GM19351 (cell line): Measurements from ENCODE around the gene CARNS1.
A peak's percentile ranks its signal among the peaks of the same experiment; 100 is the strongest.

Experiments
- ATAC-seq: cut with Tn5 transposase; IDR thresholded peaks from one replicate; pipeline ENCODE4 v1.9.1; 2021; ENCODE audit warnings: mild to moderate bottlenecking, moderate library complexity; ENCODE audit not compliant: unreplicated experiment

The CARNS1 gene

DNA sequence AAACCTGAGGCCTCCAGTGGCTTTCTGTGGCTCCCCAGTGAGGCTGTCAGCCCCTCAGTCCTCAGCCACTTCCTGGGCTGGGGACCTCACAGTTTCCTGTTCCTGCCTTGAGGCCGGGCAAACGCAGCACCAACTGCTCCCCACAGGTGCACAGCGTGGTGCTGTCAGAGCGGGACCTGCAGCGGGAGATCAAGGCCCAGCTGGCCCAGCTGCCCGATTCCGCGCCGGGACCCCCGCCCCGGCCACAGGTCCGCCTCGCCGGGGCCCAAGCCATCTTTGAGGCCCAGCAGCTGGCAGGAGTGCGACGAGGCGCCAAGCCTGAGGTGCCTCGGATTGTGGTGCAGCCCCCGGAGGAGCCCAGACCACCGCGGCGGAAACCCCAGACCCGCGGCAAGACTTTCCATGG, 6.2 kb upstream of the CARNS1 start:
- ATAC-seq, result peak; percentile 52

DNA sequence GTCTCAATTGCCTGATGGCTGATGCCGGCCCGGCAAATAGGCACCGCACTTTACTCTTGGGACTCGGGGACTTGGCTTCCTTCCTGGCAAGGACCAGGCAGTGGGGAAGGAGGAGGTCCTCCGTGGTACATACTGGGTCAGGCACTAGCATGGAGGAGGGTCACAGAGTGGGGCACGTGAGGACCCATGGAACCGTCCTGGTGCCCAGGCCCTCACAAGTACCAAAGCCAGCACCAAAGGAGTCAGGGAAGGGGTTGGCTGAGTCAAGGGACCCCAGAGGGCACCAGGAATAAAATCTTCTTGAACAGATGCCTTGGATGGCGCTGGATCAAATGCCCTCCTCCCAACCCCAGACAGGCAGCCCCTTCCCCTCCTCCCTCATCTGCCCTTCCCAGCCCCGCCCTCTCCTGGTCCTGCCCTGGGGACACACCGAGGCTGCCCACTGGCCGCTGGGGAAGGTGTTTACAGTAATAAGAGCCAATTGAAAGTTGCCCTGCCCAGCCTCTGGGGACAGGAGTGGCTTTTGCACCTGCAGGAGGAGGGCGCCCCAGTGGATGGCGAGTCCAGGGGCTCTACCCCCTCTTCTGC, 5.6 kb upstream of the CARNS1 start:
- ATAC-seq, result no peak

DNA sequence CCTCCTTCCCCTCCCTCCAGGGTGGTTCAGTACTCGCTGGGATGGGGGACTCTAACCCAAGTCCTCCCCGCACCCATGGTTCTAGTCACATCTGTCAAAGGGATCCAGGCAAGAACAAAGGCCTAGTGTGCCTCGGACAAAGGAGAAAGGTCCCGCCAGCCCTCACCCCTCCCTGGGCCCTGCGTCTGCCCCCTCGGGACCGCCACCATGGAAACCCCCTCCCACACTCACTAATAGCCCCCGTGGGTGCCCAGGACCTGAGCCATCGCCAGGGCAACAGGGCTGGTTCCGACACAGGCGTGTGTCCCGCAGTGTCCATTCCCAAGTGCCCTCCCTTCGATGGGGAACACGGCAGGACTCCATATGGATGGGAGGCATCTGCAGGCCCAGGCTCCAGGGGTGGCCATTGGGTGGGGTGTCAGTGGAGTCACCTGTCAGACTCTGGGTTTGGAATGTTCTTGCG, 5.1 kb upstream of the CARNS1 start:
- no peak for ATAC-seq

DNA sequence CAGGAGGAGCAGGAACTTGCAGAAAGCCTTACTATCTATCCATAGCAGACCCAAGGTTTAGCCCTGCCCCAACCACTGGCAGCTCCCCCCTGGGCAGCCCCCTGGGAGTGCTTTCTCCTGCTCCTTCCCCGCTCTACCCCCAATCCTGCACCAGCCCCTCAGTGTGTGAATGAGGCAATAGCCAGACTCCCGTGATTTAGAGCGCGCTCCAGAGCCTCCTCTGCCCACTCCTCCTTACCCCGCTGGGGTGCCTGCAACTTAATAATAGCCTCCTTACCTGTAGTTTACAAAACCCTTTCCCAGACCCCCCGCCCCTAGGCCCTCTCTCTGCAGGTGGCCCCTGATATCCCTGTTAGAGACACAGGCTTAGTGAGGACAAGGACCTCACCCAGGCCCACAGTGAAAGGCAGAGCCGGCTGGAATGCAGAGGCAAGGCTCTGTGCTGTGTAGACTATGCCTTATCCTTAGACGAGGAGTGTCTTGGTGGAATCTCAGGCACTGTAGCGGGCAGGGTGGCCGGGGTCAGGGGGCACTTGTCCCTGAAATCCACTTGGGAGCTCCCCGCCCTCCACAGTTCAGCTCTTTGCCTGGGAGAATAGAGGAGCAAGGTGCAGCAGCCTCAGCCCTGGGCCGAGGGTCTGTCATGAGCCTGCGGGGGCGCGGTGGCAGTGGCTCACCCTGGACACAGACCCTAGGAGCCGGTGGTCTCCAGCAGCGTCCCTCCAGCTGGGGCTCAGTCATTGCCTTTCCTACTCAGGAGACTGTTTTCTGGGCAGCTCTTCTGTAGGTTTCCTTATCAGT, 4.3 kb upstream of the CARNS1 start:
- no peak for ATAC-seq

DNA sequence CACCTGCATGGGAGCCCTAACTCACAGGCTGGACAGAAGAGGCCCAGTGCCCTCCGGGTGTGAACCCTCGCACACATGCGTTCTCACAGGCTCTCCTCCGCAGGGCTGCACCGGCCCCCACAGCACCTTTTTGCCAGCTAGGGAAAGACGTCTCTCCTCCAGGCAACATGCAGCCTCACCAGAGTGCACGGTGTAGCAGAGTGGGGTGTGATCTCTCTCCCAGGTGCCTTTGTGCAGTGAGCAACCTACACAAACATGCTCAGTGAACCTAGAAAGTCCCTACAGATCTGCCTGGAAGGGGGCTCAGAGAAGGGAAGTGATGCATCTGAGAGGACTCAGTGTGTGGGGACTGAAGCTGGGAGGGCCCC, 3.7 kb upstream of the CARNS1 start:
- ATAC-seq, result no peak

DNA sequence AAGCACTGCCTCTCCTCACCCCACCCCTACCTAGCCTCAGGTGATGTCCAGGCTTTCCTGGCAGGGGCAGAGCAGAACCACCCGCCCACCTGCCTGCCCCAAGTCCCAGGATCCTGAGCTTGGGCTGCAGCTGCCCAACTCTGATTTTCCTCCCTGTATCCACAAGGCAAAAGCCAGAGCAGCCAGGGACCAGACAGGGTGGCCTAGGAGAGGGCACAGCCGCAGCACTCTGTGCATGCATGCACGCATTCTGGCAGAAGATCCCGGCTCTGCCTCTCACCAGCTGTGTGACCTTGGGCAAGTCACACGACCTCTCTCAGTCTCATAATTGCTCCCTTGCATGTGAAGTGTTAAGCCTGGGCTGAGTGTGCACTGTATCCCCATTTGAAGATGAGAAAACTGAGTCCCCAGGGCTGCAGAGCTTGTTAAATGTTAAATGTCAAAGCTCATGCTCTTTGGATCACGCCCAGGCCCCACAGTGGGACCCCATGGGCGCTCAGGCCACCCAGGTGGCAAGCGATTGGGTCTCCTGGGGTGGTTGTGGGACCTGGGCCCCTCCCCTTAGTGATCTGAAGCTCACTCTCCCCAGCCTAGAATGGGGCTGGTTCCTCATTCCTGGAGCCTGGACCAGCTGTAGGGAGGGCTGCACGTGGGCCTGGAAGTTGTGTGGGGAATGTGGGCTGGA, 2.8 kb upstream of the CARNS1 start:
- no peak for ATAC-seq

DNA sequence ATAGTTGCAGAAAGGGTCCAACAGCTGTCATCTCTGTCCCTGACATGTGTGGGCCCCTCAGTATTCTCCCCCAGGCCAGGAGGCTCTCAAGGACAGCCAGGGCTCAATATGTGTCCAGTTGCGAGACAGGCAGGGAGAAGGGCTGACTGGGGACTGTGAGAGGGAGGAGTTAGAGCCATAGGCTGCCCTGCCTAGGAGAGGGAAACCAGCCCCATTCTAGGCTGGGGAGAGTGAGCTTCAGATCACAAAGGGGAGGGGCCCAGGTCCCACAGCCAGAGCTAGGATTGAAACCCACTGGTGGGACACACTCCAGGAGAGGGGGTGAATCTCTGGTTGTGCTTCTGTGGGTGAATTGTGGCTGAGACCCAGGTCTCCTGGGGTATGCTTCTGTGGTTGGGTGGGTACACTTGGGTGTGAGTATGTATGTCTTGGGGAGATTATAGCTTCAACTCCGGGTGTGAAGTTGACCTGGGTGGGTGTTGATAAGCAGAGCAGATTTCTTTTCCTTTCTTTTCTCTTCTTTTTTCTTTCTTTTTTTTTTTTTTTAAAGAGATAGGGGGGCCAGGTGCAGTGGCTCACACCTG, 2.1 kb upstream of the CARNS1 start:
- no peak for ATAC-seq

DNA sequence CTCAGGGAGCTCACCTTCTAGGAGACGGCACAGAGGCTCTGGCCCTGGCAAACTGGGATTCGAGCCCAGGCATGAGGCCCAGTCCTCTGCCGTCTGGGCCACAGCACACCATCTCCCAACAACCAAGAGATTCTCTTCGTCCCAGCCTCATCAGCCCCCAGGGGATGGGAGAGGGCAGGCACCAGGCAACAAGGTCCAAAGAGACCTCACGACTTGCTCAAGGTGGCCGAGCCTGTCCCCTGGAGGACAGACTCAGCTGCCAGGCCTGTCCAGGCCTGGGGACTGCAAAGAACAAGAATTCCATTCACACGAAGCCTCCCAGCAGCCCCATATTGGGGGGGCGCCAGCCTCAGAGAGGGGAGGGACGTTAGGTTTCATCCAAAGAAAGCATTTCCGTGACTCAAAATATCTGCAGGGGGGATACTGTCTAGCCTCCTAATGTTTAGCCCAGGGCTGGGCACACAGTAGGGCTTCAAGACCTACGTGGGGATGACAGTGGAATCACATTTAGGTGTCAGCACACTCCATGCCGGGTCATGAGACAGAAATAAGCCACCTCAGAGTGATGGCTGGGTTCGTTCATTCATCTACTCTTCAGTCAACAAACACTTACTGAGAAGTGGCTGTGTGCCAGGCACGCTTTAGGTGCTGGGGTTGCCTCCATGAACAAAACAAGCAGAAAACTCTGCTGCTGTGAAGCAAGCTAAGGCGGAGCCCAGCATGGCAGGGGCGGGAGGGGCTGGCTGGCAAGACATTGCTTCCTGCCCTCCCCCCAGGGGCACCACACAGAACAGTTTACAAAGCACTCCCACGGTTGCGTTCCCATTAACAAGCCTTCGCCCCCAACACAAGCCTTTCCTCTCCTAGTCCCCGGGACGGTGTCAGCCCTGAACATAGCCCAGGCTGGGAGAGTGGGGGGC, 1.2 kb downstream of the CARNS1 start:
- no peak for ATAC-seq

DNA sequence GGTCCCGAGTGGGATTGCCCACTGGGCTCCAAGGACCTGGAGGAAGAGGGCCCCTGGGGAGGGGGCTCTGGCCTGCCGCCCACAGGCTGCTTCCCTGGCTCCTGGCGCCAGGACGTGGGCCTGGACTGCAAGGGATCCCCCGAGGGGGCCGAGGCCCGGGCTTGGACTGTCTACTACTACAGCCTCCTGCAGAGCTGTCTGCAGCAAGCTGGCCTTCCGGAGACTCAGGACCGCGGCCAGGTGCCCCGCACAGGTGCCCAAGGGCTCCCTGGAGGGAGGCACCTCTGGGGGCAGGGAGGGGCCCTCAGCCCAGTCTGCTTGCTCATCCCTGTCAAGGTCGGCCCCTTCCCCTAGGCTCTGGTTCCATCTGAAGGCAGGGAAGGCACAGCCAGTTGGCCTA, 1.9 kb downstream of the CARNS1 start:
- ATAC-seq, result no peak

DNA sequence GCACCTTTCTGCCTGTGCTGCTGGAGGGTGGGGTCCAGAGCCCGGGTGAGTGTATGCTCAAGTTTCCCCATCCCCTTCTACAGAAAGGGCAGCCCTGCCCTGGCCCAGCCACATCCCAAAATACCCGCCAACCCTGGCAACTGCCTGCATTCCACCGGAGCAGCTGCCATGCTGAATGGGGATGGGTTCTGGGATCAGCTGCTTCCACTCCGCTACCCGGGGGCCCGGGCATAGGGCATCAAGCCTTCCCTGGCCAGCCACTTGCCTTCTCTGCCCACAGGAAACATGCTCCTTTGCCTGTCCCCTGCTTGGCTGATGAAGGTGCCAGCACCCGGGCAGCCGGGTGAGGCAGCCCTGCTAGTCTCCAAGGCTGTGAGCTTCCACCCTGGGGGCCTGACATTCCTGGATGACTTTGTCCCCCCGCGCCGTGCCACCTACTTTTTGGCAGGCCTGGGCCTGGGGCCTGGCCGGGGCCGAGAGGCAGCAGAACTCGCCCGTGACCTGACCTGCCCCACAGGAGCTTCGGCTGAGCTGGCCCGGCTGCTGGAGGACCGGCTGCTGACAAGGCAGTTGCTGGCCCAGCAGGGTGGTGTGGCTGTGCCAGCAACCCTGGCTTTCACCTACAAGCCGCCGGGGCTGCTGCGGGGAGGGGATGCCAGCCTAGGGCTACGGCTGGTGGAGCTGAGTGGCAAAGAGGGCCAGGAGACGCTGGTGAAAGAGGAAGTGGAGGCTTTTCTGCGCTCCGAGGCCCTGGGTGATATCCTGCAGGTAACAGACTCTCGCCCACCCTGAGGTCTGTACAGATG, 3.2 kb downstream of the CARNS1 start:
- no peak for ATAC-seq

DNA sequence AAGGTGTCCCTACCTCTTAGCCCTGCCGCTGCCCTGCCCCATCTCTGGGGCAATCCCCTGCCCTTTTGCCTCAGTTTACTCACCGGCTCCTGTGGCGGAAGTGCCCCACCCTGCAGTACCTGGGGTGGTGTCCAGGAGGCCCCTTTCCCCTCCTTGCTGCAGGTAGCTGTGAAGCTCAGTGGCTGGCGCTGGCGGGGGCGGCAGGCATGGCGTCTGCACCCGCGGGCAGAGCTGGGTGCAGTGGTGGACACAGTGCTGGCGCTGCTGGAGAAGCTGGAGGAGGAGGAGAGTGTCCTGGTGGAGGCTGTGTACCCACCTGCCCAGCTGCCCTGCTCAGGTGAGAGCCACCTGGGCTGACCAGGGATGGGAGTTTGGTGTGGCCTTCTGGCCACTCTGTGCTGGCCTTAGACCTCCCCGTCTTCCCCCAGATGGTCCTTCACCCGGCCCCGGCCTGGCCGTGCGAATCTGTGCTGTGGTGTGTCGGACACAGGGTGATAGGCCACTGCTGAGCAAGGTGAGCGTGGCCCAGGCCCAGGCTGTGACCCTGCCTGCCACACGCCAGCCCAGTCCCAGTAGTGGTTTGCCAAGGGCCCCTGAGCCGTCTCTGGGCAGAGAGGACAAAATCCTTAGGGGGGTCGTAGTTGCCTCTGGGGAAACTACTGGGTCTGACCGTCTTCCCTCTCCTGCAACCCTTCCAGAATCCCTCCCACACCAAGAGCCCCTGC, 4.0 kb downstream of the CARNS1 start:
- ATAC-seq, result no peak

DNA sequence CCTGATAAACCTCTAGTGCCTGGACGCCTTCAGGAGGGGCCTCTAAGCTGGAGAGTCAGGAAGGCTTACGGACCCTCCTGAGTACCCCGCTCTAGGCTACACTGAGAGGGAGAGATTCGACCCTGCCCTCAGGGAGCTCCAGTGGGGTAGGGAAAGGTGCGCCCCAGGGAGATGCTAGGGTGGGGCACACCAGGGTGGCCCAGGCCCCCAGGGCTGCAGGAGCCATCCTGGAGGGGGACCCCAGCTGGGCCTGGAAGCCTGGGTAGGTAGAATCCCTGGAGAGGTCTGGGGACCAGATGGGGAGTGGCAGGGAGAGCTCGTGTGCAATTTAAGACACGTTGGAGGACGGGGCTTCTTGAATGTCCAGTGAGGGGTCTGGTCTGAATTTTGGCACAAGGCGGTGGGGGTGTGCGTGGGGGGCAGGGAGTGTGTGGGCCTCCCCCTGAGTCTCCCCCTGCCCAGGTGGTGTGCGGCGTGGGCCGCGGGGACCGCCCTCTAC, 4.7 kb downstream of the CARNS1 start:
- no peak for ATAC-seq

DNA sequence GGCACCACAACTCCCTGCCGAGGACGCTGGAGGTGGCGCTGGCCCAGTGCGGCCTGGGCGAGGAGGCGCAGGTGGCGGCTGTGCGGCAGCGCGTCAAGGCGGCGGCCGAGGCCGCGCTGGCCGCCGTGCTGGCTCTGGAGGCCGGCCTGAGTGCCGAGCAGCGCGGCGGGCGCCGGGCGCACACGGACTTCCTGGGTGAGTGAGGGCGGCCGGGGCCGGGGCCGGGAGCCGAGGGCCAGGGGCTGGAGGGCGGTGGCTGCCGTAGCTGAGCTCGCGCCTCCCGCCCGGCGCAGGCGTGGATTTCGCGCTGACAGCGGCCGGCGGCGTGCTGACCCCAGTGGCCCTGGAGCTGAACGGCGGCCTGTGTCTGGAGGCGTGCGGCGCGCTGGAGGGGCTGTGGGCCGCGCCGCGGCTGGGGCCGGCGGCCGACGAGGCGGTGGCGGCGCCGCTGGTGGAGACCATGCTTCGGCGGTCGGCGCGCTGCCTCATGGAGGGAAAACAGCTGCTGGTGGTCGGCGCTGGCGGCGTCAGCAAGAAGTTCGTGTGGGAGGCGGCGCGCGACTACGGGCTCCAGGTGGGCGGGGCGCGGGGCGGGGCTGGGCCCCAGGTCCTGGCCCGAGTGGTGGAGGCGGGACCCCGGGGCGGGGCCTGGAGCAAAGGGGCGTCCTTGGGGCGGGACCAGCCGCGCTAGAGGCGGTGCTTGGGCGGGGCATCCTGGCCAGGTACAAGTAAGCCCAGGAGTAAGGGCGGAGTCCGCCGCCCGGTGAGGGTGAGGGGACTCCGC, 5.4 kb downstream of the CARNS1 start:
- peak; percentile 90 for ATAC-seq

DNA sequence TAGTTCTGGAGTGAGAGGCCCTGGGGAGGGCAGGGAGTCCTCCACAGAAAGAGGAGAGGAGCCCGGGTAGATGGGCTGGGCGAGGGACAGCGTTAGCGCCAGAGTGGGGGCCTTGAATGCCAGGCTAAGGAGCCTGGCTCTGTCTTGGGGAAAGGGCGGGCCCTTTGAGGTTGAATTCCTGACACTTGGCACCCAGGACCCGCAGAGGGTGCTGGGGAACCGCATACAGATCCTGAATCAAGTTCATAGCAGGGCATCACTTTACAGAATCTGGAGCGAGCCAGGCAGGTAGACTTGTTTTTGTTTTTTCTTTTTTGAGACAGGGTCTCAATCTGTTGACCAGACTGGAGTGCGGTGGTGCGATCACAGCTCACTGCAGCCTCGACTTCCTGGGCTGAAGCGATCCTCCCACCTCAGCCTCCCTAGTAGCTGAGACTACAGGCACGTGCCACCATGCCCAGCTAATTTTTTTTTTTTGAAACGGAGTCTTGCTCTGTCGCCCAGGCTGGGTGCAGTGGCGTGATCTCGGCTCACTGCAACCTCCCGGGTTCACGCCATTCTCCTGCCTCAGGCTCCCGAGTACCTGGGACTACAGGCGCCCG, 6.1 kb downstream of the CARNS1 start:
- ATAC-seq, result peak; percentile 6

DNA sequence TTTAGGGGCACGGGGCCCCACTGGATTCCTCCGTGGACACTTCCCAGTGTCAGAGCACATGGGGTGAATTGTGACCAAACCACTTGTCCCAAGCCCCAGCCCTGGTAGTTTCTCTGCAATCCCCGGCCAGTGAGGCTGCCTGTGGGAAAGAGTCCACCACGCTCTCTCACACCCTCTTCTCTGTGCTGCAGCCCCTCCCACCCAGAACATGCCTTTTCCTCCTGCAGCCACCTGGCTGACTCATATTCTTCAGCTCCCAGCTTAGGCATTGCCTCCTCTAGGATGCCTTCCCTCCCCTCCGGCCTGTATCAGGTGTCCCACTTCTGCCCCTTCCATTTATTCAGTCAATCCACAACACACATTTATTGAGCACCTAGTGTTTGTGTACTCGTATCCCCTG, 7.4 kb downstream of the CARNS1 start:
- no peak for ATAC-seq

DNA sequence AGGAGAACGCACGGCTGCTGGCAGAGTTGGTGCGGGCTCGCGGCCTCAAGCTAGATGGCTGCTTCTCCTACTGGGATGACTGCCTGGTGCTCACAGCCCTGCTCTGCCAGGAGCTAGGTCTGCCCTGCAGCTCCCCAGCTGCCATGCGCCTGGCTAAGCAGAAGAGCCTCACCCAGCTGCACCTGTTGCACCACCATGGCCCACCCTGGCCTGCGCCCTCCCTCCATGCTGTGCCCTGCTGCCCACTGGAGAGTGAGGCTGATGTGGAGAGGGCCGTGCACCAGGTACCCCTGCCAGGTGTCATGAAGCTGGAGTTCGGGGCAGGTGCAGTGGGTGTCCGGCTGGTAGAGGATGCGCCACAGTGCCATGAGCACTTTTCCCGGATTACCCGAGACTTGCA, 8.0 kb downstream of the CARNS1 start:
- ATAC-seq, result no peak

DNA sequence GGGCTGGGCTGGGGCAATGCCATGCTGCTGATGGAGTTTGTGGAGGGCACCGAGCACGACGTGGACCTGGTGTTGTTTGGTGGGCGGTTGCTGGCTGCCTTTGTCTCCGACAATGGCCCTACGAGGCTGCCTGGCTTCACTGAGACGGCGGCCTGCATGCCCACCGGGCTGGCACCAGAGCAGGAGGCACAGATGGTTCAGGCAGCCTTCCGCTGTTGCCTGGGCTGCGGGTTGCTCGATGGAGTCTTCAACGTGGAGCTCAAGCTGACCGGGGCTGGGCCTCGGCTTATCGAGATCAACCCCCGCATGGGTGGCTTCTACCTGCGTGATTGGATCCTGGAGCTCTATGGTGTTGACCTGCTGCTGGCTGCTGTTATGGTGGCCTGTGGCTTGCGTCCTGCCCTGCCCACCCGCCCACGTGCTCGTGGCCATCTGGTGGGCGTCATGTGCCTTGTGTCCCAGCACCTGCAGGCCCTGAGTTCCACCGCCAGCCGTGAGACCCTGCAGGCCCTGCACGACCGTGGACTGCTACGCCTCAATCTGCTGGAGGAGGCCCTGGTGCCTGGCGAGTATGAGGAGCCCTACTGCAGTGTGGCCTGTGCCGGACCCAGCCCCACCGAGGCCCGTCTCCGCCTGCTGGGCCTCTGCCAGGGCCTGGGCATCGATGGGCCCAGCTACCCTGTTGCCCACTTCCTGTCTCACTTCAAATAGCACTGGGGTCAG, 8.6 kb downstream of the CARNS1 start:
- ATAC-seq, result no peak
